D721Med (cell line): ENCODE results near the gene IL25.

ENCODE experiments used
- DNase-seq: peaks from one replicate; pipeline ENCODE4 v3.0.0; 2011; ENCODE audit warnings: low spot score; ENCODE audit not compliant: insufficient read length
- FAIRE-seq: peaks from 2 replicates; lab custom pipeline; 2011; peaks lifted over from hg19 to GRCh38; lab: Jason Lieb, UNC
- CTCF ChIP-seq: IDR thresholded peaks from 2 replicates; pipeline ENCODE4 v1.5.1; 2012; ENCODE audit warnings: mild to moderate bottlenecking, control low read depth; ENCODE audit not compliant: insufficient read depth; ENCODE audit errors: missing control alignments

Gene IL25

GRCh38 chr14:23359722-23360447 lies 12.7 kb upstream of the IL25 start:
- no peak for FAIRE-seq
- no peak for TF ChIP-seq CTCF
- DNase-seq, result peak; percentile 8

- DNase-seq (peak; percentile 26), FAIRE-seq (no peak)
- no peak for TF ChIP-seq CTCF
Measured at GRCh38 chr14:23360496-23360895, 12.1 kb upstream of the IL25 start.

- DNase-seq (no peak), FAIRE-seq (no peak)
- no peak for TF ChIP-seq CTCF
Measured at GRCh38 chr14:23361320-23361719, 11.3 kb upstream of the IL25 start.

GRCh38 chr14:23361763-23362162 lies 10.8 kb upstream of the IL25 start:
- FAIRE-seq, result peak; percentile 67
- no peak for TF ChIP-seq CTCF
- DNase-seq, result peak; percentile 57

- FAIRE-seq (no peak), DNase-seq (no peak)
- TF ChIP-seq CTCF, result peak; percentile 25
Measured at GRCh38 chr14:23362200-23362599, 10.4 kb upstream of the IL25 start.

GRCh38 chr14:23364164-23365035 lies 8.2 kb upstream of the IL25 start:
- TF ChIP-seq CTCF, result no peak
- DNase-seq (no peak), FAIRE-seq (no peak)
